ENCODE results near the gene IARS2. TPM values are rescaled to one million over a fixed set of nuclear protein-coding genes. Genes with fewer than 3 reads are reported as not detected.

The IARS2 gene
- total RNA-seq, 3 donors from 2014 or later (not counting 1 experiment from before 2014, with no cell fraction given) = 27.5 to 35.0 (median 34.0) TPM

DNA sequence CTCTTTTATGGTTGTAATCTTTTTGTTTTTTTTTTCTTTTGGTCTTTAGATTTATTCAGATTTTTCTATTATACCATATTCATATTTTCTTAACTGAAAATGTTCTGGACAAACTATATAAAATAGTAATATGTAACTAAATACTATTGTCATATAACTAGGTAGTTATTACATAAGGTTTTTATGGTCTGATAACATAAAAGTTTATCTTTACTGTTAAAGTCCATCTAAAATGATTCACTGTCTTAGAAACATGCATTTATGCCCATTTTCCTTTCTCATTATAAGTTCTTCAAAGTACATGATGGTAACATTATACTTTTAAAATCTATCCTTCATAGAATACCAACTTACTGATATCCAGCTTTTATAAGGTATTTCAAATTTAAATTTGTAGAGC, 29.1 kb downstream of the IARS2 start:
- TF ChIP-seq, protein P1, sequence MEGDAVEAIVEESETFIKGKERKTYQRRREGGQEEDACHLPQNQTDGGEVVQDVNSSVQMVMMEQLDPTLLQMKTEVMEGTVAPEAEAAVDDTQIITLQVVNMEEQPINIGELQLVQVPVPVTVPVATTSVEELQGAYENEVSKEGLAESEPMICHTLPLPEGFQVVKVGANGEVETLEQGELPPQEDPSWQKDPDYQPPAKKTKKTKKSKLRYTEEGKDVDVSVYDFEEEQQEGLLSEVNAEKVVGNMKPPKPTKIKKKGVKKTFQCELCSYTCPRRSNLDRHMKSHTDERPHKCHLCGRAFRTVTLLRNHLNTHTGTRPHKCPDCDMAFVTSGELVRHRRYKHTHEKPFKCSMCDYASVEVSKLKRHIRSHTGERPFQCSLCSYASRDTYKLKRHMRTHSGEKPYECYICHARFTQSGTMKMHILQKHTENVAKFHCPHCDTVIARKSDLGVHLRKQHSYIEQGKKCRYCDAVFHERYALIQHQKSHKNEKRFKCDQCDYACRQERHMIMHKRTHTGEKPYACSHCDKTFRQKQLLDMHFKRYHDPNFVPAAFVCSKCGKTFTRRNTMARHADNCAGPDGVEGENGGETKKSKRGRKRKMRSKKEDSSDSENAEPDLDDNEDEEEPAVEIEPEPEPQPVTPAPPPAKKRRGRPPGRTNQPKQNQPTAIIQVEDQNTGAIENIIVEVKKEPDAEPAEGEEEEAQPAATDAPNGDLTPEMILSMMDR (IDR thresholded peaks at IDR 0.05) = no peak
- H3K4me1 Mint-ChIP-seq = peaks cover 5 to 8% of the 10 kb centered on the region in 2 donors
- no peak for DNase-seq
- no peak overlapping the region for H3K27ac ChIP-seq (ENCODE audit: low read length)
- no peak overlapping the region for H3K27ac Mint-ChIP-seq
- no peaks in the 10 kb centered on the region for H3K27me3 ChIP-seq (ENCODE audit: control insufficient read depth, insufficient read depth, low read length)
- H3K36me3 ChIP-seq (ENCODE audit: control insufficient read depth, insufficient read depth, low read length) = peaks cover 17% of the 10 kb centered on the region
- H3K27me3 Mint-ChIP-seq (ENCODE audit: low read depth in 2 of 2) = no peaks in the 10 kb centered on the region
- no peaks in the 10 kb centered on the region for H3K4me1 ChIP-seq (ENCODE audit: control insufficient read depth, insufficient read depth, low read length)
- H3K4me3 Mint-ChIP-seq = no peak overlapping the region
- H3K4me3 ChIP-seq (ENCODE audit: low read length) = no peak overlapping the region
- ATAC-seq = no peak
- intact Hi-C loops (cut with micrococcal nuclease) = no loop called here
- H3K9me3 Mint-ChIP-seq = no peaks in the 10 kb centered on the region
- H3K9me3 ChIP-seq (ENCODE audit: control insufficient read depth, insufficient read depth, low read length) = no peaks in the 10 kb centered on the region
- no peaks in the 10 kb centered on the region for H3K36me3 Mint-ChIP-seq

DNA sequence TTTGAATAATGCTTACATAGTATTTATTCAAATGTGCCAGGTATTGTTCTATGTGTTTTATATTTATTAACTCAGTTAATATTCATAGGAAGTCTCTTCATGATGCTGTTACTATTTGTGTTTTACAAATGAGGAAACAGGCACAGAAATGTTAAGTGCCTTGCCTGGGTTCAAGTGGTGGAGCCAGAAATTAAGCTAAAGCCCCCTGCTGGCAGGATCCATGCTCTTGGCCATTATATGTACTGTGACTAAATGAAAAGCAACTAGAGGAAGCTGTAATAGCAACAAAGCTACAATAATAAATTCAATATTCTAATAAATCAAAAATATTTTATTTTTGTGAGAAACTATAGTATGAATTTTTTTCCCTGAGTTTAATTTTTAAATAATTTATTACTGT, 30.0 kb downstream of the IARS2 start:
- no peak overlapping the region for H3K27ac Mint-ChIP-seq

DNA sequence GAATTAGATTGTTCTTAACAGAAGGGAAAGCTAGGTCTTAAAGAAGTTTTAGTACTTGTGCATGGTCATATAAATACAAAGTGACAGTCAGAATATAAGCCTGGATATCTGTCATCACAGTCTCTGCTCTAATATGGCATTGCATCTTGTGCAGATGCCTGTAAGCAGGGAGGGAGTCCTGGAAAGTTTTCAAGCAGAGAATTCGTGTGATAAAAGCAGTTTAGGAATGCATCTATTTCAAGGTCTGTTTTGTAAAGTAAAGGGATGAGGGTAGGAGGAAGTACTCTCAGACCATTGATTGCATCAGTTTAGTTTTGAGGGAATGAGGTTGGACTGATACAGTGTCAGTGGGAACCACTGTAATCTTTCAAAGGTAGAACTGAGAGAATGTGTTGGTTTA, 30.6 kb downstream of the IARS2 start:
- no peaks in the 10 kb centered on the region for H3K4me1 ChIP-seq (ENCODE audit: control insufficient read depth, insufficient read depth, low read length)
- H3K27me3 ChIP-seq (ENCODE audit: control insufficient read depth, insufficient read depth, low read length) = no peaks in the 10 kb centered on the region
- no peak overlapping the region for H3K27ac Mint-ChIP-seq
- intact Hi-C loops (cut with micrococcal nuclease) = no loop called here
- peaks cover 5% of the 10 kb centered on the region for H3K36me3 Mint-ChIP-seq
- H3K4me3 ChIP-seq (ENCODE audit: low read length) = no peak overlapping the region
- WGBS (ENCODE audit: insufficient coverage) = 56% methylated on average over 1 of the region's 1 CpG
- ATAC-seq (no peak), DNase-seq (no peak)
- peaks cover 25% of the 10 kb centered on the region for H3K36me3 ChIP-seq (ENCODE audit: control insufficient read depth, insufficient read depth, low read length)
- TF ChIP-seq, protein P1 (IDR thresholded peaks at IDR 0.05) = no peak
- no peaks in the 10 kb centered on the region for H3K27me3 Mint-ChIP-seq (ENCODE audit: low read depth in 2 of 2)
- no peak overlapping the region for H3K27ac ChIP-seq (ENCODE audit: low read length)
- no peaks in the 10 kb centered on the region for H3K9me3 Mint-ChIP-seq
- no peaks in the 10 kb centered on the region for H3K9me3 ChIP-seq (ENCODE audit: control insufficient read depth, insufficient read depth, low read length)
- peaks cover 5 to 8% of the 10 kb centered on the region in 2 donors for H3K4me1 Mint-ChIP-seq
- H3K4me3 Mint-ChIP-seq = no peak overlapping the region

More for the DNA sequence above, 30.0 kb downstream of the IARS2 start:
- Mint-ChIP-seq H3K4me3 (no peak overlapping the region), H3K9me3 (no peaks in the 10 kb centered on the region), H3K36me3 (no peaks in the 10 kb centered on the region), H3K27me3 (ENCODE audit: low read depth in 2 of 2) (no peaks in the 10 kb centered on the region), H3K4me1 (peaks cover 5 to 8% of the 10 kb centered on the region in 2 donors)
- H3K4me1 ChIP-seq (ENCODE audit: control insufficient read depth, insufficient read depth, low read length) = no peaks in the 10 kb centered on the region
- peak in 1 of 2 donors; percentile 27 for DNase-seq
- peaks cover 23% of the 10 kb centered on the region for H3K36me3 ChIP-seq (ENCODE audit: control insufficient read depth, insufficient read depth, low read length)
- no peak overlapping the region for H3K4me3 ChIP-seq (ENCODE audit: low read length)
- TF ChIP-seq, protein P1 (IDR thresholded peaks at IDR 0.05) = peak; percentile 18
- no peak for ATAC-seq
- intact Hi-C loops (cut with micrococcal nuclease) = no loop called here
- no peak overlapping the region for H3K27ac ChIP-seq (ENCODE audit: low read length)
- no peaks in the 10 kb centered on the region for H3K9me3 ChIP-seq (ENCODE audit: control insufficient read depth, insufficient read depth, low read length)
- H3K27me3 ChIP-seq (ENCODE audit: control insufficient read depth, insufficient read depth, low read length) = no peaks in the 10 kb centered on the region

DNA sequence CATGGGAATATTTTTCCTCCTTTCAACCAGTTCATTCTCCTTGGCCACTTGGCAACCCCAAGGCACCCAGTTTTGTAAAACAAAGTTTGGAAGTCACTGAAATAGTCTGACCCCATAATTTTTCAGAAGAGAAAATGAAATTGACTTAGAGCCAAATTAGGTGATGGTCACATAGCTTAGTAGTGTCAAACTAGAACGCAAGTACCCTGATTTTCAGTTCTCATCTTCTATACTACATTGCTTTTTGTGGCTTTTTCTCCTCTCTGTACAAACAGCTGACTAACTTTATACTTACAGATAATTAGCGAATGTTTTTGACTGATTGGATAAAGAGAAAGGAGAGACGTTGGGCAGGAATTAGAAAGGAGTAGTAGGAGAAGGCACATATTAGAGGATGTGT, 33.1 kb downstream of the IARS2 start:
- Mint-ChIP-seq H3K36me3 (peaks cover 15% of the 10 kb centered on the region), H3K27ac (no peak overlapping the region), H3K4me3 (no peak overlapping the region), H3K27me3 (ENCODE audit: low read depth in 2 of 2) (no peaks in the 10 kb centered on the region), H3K4me1 (peaks cover 4 to 14% of the 10 kb centered on the region in 2 donors), H3K9me3 (no peaks in the 10 kb centered on the region)
- Histone ChIP-seq H3K27me3 (ENCODE audit: control insufficient read depth, insufficient read depth, low read length) (no peaks in the 10 kb centered on the region), H3K4me3 (ENCODE audit: low read length) (no peak overlapping the region), H3K27ac (ENCODE audit: low read length) (no peak overlapping the region), H3K36me3 (ENCODE audit: control insufficient read depth, insufficient read depth, low read length) (peaks cover 30% of the 10 kb centered on the region), H3K9me3 (ENCODE audit: control insufficient read depth, insufficient read depth, low read length) (no peaks in the 10 kb centered on the region), H3K4me1 (ENCODE audit: control insufficient read depth, insufficient read depth, low read length) (no peaks in the 10 kb centered on the region)
- intact Hi-C loops (cut with micrococcal nuclease) = no loop called here
- ATAC-seq (no peak), DNase-seq (no peak)
- TF ChIP-seq, protein P1 (IDR thresholded peaks at IDR 0.05) = no peak
- WGBS (ENCODE audit: insufficient coverage) = 97% methylated on average over 2 of the region's 3 CpGs

Data from natural killer cell (primary cell).